Measurements from ENCODE around the gene TSTD1. TPM values are rescaled to one million over a fixed set of nuclear protein-coding genes. Genes with fewer than 3 reads are reported as not detected.
A peak's percentile ranks its signal among the peaks of the same experiment; 100 is the strongest.

Gene TSTD1
- total RNA-seq: 28.8 TPM
- polyA plus RNA-seq (ENCODE audit: insufficient read depth in 1 of 8, insufficient read length in 8 of 8, low replicate concordance in 1 of 8): 10 to 100 TPM; 22.4 to 36.7 (median 25.4) TPM
- long read RNA-seq, donor 1, transcript TSTD1-204 (4 exons, 593 nt): major isoform, 10 of 15 reads
- long read RNA-seq, donor 1, partial matches to known transcripts: 0 of 15 reads
- long read RNA-seq, donor 1, other reads (novel, unspliced or antisense): 0 of 15 reads
- long read RNA-seq, donor 2, partial matches to known transcripts: 0 of 6 reads
- long read RNA-seq, donor 2, other reads (novel, unspliced or antisense): 0 of 6 reads
- long read RNA-seq, donor 3, transcript TSTD1-203 (3 exons, 457 nt): major isoform, 11 of 25 reads
- long read RNA-seq, donor 3, transcript TSTD1-204 (4 exons, 593 nt): major isoform, 11 of 25 reads
- long read RNA-seq, donor 3, partial matches to known transcripts: 0 of 25 reads
- long read RNA-seq, donor 3, other reads (novel, unspliced or antisense): 0 of 25 reads
- long read RNA-seq, donor 4, transcript TSTD1-204 (4 exons, 593 nt): major isoform, 12 of 19 reads
- long read RNA-seq, donor 4, transcript TSTD1-203 (3 exons, 457 nt): minor isoform, 6 of 19 reads
- long read RNA-seq, donor 4, partial matches to known transcripts: 0 of 19 reads
- long read RNA-seq, donor 4, other reads (novel, unspliced or antisense): 0 of 19 reads
- long read RNA-seq, donor 5, transcript TSTD1-204 (4 exons, 593 nt): major isoform, 35 of 49 reads
- long read RNA-seq, donor 5, transcript TSTD1-203 (3 exons, 457 nt): minor isoform, 7 of 49 reads
- long read RNA-seq, donor 5, partial matches to known transcripts: 0 of 49 reads
- long read RNA-seq, donor 5, other reads (novel, unspliced or antisense): 0 of 49 reads
- long read RNA-seq, donor 6, transcript TSTD1-204 (4 exons, 593 nt): major isoform, 34 of 78 reads
- long read RNA-seq, donor 6, transcript TSTD1-203 (3 exons, 457 nt): minor isoform, 20 of 78 reads
- long read RNA-seq, donor 6, transcript TSTD1-202 (4 exons, 574 nt): minor isoform, 6 of 78 reads
- long read RNA-seq, donor 6, partial matches to known transcripts: 0 of 78 reads
- long read RNA-seq, donor 6, other reads (novel, unspliced or antisense): 10 of 78 reads
- long read RNA-seq, donor 7, transcript TSTD1-204 (4 exons, 593 nt): major isoform, 16 of 34 reads
- long read RNA-seq, donor 7, transcript TSTD1-203 (3 exons, 457 nt): major isoform, 16 of 34 reads
- long read RNA-seq, donor 7, partial matches to known transcripts: 0 of 34 reads
- long read RNA-seq, donor 7, other reads (novel, unspliced or antisense): 0 of 34 reads
- long read RNA-seq, donor 8, transcript TSTD1-203 (3 exons, 457 nt): minor isoform, 7 of 34 reads
- long read RNA-seq, donor 8, transcript TSTD1-205 (2 exons, 591 nt): minor isoform, 5 of 34 reads
- long read RNA-seq, donor 8, transcript TSTD1-204 (4 exons, 593 nt): major isoform, 19 of 34 reads
- long read RNA-seq, donor 8, partial matches to known transcripts: 0 of 34 reads
- long read RNA-seq, donor 8, other reads (novel, unspliced or antisense): 0 of 34 reads
- long read RNA-seq, donor 9, transcript TSTD1-203 (3 exons, 457 nt): minor isoform, 8 of 25 reads
- long read RNA-seq, donor 9, transcript TSTD1-204 (4 exons, 593 nt): major isoform, 14 of 25 reads
- long read RNA-seq, donor 9, partial matches to known transcripts: 0 of 25 reads
- long read RNA-seq, donor 9, other reads (novel, unspliced or antisense): 0 of 25 reads
- long read RNA-seq, donor 10, transcript TSTD1-204 (4 exons, 593 nt): major isoform, 20 of 36 reads
- long read RNA-seq, donor 10, transcript TSTD1-203 (3 exons, 457 nt): minor isoform, 9 of 36 reads
- long read RNA-seq, donor 10, transcript TSTD1-205 (2 exons, 591 nt): minor isoform, 5 of 36 reads
- long read RNA-seq, donor 10, partial matches to known transcripts: 0 of 36 reads
- long read RNA-seq, donor 10, other reads (novel, unspliced or antisense): 0 of 36 reads
- long read RNA-seq, donor 11, transcript TSTD1-204 (4 exons, 593 nt): minor isoform, 5 of 12 reads
- long read RNA-seq, donor 11, transcript TSTD1-203 (3 exons, 457 nt): major isoform, 6 of 12 reads
- long read RNA-seq, donor 11, partial matches to known transcripts: 0 of 12 reads
- long read RNA-seq, donor 11, other reads (novel, unspliced or antisense): 0 of 12 reads

- peak; percentile 72 for DNase-seq
- WGBS (ENCODE audit: insufficient coverage): 8% methylated on average over 40 of the region's 54 CpGs
- H3K4me1 ChIP-seq (ENCODE audit: control insufficient read depth, insufficient read depth, low read length): peaks cover 13% of the 10 kb centered on the region
- no peaks in the 10 kb centered on the region for H3K9me3 ChIP-seq (replicated peaks; ENCODE audit: control insufficient read depth, low read depth, low read length)
- H3K27ac ChIP-seq (ENCODE audit: low read length): peak within 1 kb of the TSS; percentile 20
- peak within 1 kb of the TSS; percentile 70 for H3K4me3 ChIP-seq (ENCODE audit: low read length)
- H3K27me3 ChIP-seq (ENCODE audit: control insufficient read depth, insufficient read depth, low read length): no peaks in the 10 kb centered on the region
- peaks cover 51% of the 10 kb centered on the region for H3K36me3 ChIP-seq (ENCODE audit: control insufficient read depth, insufficient read depth, low read length)
Measured at GRCh38 chr1:161038523-161039153, at the start of gene TSTD1. TSS of gene TSTD1 (minus strand) at chr1:161038964. CDS start at chr1:161038889, 75 bp downstream.

GRCh38 chr1:161086457-161086856 is 47.7 kb upstream of the TSTD1 start:
- 57% methylated on average over 3 of the region's 4 CpGs for WGBS (ENCODE audit: insufficient coverage)
- DNase-seq: no peak
- H3K27ac ChIP-seq (ENCODE audit: low read length): no peak overlapping the region
- no peaks in the 10 kb centered on the region for H3K4me1 ChIP-seq (ENCODE audit: control insufficient read depth, insufficient read depth, low read length)
- H3K4me3 ChIP-seq (ENCODE audit: low read length): no peak overlapping the region
- no peaks in the 10 kb centered on the region for H3K27me3 ChIP-seq (ENCODE audit: control insufficient read depth, insufficient read depth, low read length)
- H3K9me3 ChIP-seq (replicated peaks; ENCODE audit: control insufficient read depth, low read depth, low read length): no peaks in the 10 kb centered on the region
- no peaks in the 10 kb centered on the region for H3K36me3 ChIP-seq (ENCODE audit: control insufficient read depth, insufficient read depth, low read length)

GRCh38 chr1:161085165-161085564 is 46.4 kb upstream of the TSTD1 start:
- peaks cover under 1% of the 10 kb centered on the region for H3K27me3 ChIP-seq (ENCODE audit: control insufficient read depth, insufficient read depth, low read length)
- H3K4me3 ChIP-seq (ENCODE audit: low read length): no peak overlapping the region
- DNase-seq: no peak
- H3K9me3 ChIP-seq (replicated peaks; ENCODE audit: control insufficient read depth, low read depth, low read length): no peaks in the 10 kb centered on the region
- WGBS (ENCODE audit: insufficient coverage): no CpG with 5 or more reads among the region's 2 CpGs
- no peaks in the 10 kb centered on the region for H3K4me1 ChIP-seq (ENCODE audit: control insufficient read depth, insufficient read depth, low read length)
- H3K27ac ChIP-seq (ENCODE audit: low read length): no peak overlapping the region
- H3K36me3 ChIP-seq (ENCODE audit: control insufficient read depth, insufficient read depth, low read length): no peaks in the 10 kb centered on the region

GRCh38 chr1:161084597-161084988 is 45.8 kb upstream of the TSTD1 start:
- DNase-seq: no peak
- no peak overlapping the region for H3K27ac ChIP-seq (ENCODE audit: low read length)
- H3K4me3 ChIP-seq (ENCODE audit: low read length): no peak overlapping the region
- no peaks in the 10 kb centered on the region for H3K4me1 ChIP-seq (ENCODE audit: control insufficient read depth, insufficient read depth, low read length)
- WGBS (ENCODE audit: insufficient coverage): no CpG with 5 or more reads among the region's 1 CpG
- no peaks in the 10 kb centered on the region for H3K9me3 ChIP-seq (replicated peaks; ENCODE audit: control insufficient read depth, low read depth, low read length)
- no peaks in the 10 kb centered on the region for H3K36me3 ChIP-seq (ENCODE audit: control insufficient read depth, insufficient read depth, low read length)
- H3K27me3 ChIP-seq (ENCODE audit: control insufficient read depth, insufficient read depth, low read length): peaks cover 6% of the 10 kb centered on the region

- WGBS (ENCODE audit: insufficient coverage): 65% methylated on average over 3 of the region's 10 CpGs
- no peak for DNase-seq
- Histone ChIP-seq H3K27ac (ENCODE audit: low read length) (no peak overlapping the region), H3K27me3 (ENCODE audit: control insufficient read depth, insufficient read depth, low read length) (peaks cover 13% of the 10 kb centered on the region), H3K4me1 (ENCODE audit: control insufficient read depth, insufficient read depth, low read length) (no peaks in the 10 kb centered on the region), H3K9me3 (replicated peaks; ENCODE audit: control insufficient read depth, low read depth, low read length) (no peaks in the 10 kb centered on the region), H3K4me3 (ENCODE audit: low read length) (no peak overlapping the region), H3K36me3 (ENCODE audit: control insufficient read depth, insufficient read depth, low read length) (no peaks in the 10 kb centered on the region)
Measured at GRCh38 chr1:161083748-161084596, 45.2 kb upstream of the TSTD1 start.

GRCh38 chr1:161082996-161083747 is 44.4 kb upstream of the TSTD1 start:
- Histone ChIP-seq H3K27me3 (ENCODE audit: control insufficient read depth, insufficient read depth, low read length) (peaks cover 13% of the 10 kb centered on the region), H3K9me3 (replicated peaks; ENCODE audit: control insufficient read depth, low read depth, low read length) (no peaks in the 10 kb centered on the region), H3K4me1 (ENCODE audit: control insufficient read depth, insufficient read depth, low read length) (no peaks in the 10 kb centered on the region), H3K36me3 (ENCODE audit: control insufficient read depth, insufficient read depth, low read length) (no peaks in the 10 kb centered on the region), H3K4me3 (ENCODE audit: low read length) (no peak overlapping the region), H3K27ac (ENCODE audit: low read length) (no peak overlapping the region)
- no peak for DNase-seq
- WGBS (ENCODE audit: insufficient coverage): 65% methylated on average over 6 of the region's 8 CpGs

- H3K36me3 ChIP-seq (ENCODE audit: control insufficient read depth, insufficient read depth, low read length): no peaks in the 10 kb centered on the region
- no CpG with 5 or more reads among the region's 2 CpGs for WGBS (ENCODE audit: insufficient coverage)
- H3K4me3 ChIP-seq (ENCODE audit: low read length): no peak overlapping the region
- peaks cover 14% of the 10 kb centered on the region for H3K27me3 ChIP-seq (ENCODE audit: control insufficient read depth, insufficient read depth, low read length)
- no peak overlapping the region for H3K27ac ChIP-seq (ENCODE audit: low read length)
- H3K9me3 ChIP-seq (replicated peaks; ENCODE audit: control insufficient read depth, low read depth, low read length): no peaks in the 10 kb centered on the region
- no peak for DNase-seq
- no peaks in the 10 kb centered on the region for H3K4me1 ChIP-seq (ENCODE audit: control insufficient read depth, insufficient read depth, low read length)
Measured at GRCh38 chr1:161082483-161082882, 43.7 kb upstream of the TSTD1 start.
